UCSD-AML1 (cell line): ENCODE measurements around the gene CLDN24.
"Not testable (repeated sequence)": the region's sequence is repeated elsewhere in the genome, so short reads cannot be mapped to it uniquely, and the experiment has no call there.

Source experiments
- DNase-seq: peaks from one replicate; lab custom pipeline; 2025; ENCODE audit not compliant: unreplicated experiment; lab: John Stamatoyannopoulos, UW

Gene CLDN24

DNA sequence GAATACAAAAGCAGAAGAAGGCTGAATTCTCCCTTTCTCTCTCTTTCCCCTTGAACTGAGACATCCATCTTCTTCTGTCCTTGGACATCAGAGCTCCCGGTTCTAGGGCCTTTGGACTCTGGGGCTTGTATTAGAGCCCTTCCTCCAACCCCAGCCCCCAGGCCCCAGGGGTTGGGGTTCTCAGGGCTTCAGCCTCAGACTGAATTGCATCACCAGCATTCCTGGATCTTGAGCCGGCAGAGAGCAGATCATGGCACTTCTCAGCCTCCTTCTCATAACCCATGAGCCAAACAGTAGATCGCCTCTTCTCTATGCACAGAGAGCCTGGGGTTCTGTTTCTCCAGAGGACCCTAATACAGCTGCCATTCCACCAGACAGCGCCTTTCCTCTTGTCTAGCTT lies 25.3 kb upstream of the CLDN24 start:
- DNase-seq = no peak

DNA sequence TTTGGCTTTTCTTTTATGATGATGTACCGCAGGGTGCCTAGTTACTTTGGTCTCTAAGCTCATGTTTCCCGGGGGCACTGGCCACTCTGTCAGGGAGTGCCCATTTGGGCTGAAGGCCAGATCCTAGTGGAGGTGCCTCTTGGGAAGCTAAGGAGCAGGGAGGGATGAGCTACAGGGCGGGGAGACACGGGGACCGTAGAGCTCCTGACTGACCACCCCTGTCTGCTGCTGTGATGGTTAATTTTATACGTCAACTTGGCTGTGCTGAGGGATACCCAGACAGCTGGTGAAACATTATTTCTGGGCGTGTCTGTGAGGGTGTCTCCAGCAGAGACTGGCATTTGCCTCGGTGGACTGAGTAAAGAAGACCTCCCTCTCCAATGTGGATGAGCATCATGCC lies 24.9 kb upstream of the CLDN24 start:
- no peak for DNase-seq

DNA sequence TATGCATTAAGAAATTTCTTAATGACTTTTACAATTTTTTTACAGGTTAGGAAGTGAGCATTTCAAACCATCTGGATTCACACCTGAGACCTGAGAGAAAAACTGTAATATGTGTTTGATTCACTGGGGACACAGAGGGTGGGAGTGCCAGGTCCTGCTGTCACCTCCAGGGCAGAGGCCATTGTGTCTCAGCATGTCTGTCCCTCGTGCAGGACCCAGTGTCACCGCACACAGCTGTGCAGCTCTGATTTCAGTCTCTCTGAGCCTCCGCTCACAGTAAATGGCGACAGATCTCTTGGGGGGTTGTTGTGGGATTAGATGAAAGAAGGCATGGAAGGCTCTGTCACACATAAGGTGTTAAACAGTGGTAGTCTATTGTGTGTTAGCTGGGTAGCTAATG lies 23.0 kb upstream of the CLDN24 start:
- no peak for DNase-seq

DNA sequence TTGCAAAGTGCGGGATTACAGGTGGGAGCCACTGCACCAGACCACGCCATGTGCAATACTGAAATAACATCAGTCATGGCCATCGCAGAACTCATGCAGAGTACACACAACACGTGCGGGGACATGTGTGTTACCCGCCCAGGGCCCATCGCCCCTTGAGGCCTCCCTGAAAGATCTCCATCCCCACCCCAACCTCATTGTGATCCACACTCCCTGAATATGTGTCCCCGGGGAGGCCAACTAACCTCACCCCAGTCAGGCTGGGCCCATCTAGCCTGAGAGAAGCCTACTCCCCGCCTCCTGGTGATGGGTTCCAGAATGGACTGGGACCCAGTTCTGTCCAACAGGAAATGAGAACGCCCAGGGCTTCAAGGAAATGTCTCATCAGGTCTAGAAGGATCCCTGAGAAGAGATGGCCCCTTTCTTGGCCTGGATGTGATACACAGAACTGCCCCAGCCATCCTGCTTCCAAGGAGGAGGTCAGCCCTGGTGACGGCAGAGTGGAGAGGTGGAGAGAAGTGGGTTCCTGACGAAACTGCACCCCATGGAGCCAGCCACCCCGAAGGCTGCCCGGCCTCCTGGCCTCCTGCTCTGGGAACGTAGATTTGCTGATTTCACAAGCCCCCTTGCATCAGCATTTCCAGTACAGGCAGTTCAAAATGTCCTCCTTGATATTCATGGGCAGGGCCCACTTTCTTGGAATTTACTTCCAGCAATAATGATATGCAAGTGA lies 22.5 kb upstream of the CLDN24 start:
- DNase-seq = no peak

DNA sequence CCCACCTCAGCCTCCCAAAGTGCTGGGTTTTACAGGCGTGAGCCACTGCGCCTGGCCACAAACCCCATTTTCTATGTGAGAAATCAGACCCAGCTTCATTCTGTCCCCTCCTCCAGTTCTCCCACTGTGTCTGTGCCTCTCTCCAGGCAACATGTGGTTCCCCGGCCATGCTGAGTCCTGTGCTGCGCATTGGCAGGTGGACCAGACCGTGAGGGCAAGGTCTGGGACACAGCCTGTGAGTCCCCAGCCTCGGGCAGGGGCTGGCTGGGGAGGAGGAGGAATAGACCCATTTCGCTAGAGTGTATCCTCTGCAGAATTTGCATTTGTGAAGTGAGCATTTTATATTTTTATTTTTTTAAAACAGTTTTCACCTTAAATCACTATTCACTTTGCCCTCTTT lies 21.5 kb upstream of the CLDN24 start:
- DNase-seq = no peak

DNA sequence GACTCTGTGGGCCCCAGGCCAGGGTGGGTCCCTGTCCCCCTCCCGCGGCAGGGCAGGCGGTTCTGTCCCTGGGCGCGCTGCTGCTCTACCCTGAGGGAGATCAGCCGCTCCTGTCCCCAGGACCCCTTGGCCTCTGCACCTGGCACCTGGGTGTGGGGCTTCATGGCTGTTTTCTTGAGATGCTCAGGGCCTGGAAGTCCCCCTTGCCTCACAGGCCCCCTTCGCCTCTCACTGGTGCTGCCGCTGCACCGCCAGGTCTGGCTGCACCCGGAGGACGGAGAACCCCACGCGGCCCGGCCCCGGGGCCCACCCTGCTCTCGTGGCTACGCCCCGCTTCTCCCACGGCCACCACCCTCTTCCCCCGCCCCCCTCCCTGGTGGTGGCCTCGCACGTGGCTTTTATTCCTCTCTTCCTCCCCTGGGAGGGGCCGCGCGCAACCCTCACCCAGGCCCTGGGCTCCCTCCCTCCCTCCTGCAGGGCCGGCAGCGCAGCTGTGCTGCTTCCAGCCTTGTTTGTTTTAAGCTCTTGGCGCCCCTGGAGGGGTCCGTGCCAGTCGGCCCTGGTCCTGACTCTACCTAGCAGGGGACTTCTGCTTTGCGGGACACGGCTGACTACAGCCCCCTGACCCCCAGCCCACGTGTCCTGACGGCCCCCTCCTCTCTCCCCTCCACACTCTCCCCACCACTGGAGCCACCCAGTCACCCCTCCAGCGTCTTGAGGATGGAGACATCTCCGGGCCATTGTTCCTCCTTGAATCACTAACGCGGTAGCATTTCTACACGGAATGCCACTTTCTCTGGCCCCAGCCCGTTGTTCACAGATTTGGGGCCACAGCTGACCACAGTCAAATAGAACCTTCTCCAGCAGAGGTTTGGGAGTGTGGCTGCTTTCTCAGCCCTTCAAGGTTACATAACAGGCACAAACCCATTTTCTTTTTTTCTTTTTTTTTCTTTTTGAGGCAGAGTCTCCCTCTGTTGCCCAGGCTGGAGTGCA lies 20.6 kb upstream of the CLDN24 start:
- no peak for DNase-seq

DNA sequence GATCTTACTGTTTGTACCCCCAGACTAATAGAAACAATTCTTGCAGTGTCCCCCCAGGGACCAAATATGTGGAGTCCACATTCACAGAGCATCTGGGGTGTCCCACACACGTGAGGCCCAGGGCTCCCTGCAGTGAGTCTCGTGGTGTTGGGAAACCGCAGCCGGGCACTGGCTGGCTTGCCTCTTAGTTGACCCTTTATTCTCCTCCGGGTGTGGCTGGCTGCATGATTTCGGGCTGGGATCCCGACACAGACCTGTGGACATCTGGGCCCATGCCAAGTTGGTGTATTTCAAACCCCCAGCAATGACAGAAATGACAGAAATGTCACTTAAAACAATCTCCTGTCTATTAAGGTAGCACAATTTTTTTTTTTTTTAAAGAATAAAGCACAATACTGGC lies 15.6 kb upstream of the CLDN24 start:
- DNase-seq = no peak

DNA sequence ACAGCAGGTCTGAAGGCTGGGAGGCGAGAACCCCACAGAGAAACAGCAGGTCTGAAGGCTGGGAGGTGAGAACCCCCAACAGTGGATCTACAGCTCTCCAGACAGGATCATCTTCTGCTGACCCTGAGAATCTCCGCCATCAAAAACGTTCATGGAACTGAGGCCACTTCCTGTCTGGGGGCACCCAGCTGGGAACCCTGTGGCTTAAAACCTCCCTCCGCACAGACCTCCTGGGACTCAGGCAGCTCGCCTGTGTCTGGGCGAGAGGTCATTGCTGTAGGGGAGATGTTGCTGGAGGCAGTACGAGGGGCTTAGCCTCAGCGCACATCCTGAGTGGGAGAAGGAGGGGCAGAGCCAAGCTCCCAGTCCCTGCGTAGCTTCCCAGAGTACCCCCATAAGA lies 15.1 kb upstream of the CLDN24 start:
- DNase-seq = no peak

DNA sequence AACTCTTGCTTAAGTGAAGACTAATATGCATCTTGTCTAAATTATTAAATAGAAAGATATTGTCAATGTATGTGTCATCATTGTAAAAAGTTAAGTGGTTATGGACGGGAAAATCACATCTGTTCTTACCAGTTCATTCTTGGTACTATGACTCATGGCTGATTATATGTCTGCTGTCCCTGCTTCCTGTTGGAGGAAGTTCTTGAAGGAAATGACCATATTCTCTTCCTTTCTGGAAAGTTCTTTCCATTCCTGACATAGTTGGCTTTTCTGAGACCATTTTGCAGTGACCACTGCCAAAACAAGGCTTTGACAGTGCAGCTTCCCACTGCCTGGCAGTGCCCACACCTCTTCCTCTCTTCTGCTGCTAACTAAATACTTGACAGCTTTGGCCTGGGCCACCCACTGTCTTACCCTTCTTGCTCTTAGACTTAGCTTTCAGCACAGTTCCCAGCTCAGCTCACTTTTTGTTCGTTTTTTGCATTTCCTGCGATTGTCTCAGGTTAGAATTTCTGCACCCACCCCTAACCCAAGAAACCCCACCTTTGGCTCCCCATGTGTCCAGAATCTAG lies 13.2 kb upstream of the CLDN24 start:
- DNase-seq = peak; percentile 32

DNA sequence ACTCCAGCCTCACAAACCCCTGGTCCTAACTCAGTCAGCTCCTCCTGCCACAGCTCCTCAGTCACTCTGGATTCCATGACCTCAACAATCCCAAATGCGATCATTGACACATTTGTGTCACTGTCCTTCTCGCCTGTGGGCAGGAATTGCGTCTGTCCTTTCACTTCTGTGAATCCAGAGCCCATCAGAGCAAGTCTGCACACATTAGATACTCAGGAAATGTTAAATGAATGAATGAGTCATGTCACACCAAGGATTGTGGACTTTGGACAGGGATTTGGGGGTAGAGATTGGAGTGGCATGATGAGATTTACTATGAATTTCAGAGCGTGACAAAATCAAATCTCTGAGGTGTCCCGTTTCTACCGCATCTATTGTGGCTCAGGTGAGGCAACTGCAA lies 11.8 kb upstream of the CLDN24 start:
- no peak for DNase-seq

DNA sequence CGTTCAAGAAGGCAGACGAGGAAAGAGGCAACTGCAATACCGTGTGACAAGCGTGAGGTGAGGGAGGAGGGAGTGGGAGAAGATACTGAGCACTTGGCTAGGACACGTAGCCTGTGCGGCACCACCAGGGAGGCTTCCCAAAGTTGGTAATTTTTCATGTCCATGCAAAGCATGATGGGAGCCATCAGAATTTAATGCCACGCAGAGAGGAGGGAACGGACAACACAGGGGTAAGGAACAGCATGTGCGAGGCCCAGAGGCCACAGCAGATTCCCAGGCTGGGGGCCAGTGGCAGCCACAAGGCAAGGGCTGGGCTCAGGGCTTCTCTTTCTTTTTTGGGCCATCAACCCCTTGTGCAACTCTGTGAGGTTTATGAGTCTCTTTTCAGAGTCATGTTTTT lies 11.0 kb upstream of the CLDN24 start:
- no peak for DNase-seq

DNA sequence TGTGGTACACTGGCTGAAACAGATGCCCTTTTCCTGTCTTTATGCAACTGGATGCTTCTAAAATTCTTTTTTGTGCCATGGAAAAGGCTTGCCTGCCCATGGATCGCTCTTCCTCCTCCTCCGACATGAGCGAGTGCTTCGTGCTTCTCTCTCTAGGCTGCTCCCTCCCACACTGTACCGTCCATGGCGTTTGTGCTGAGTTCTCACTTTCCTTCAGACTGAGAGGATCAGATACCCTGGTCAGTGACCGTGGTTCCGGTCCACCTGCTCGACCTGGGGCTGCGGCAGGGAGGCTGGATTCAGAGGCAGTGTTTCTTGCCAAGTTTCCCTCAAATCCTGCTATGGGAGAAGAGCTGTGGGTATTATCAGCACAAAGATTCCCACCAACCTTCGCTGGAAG lies 10.2 kb upstream of the CLDN24 start:
- no peak for DNase-seq

DNA sequence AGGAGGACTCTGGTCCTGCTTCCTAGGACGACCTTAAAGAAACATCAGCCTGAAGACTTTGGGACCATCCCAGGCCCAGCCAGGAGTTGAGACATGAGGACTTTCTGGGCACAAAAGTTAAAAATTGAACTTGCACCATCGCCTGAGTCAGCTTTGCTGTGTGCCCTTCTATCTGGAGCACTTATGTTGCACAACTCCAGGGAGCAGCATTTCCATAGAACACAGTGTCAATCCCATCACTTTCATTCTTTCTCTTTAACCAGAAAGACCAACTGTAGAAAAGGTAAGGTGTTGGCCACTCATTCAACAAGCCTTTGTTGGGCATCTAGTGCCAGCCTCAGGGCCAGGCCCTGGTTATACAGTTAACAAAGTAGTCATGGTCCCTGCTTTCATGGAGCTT lies 8.6 kb upstream of the CLDN24 start:
- no peak for DNase-seq

DNA sequence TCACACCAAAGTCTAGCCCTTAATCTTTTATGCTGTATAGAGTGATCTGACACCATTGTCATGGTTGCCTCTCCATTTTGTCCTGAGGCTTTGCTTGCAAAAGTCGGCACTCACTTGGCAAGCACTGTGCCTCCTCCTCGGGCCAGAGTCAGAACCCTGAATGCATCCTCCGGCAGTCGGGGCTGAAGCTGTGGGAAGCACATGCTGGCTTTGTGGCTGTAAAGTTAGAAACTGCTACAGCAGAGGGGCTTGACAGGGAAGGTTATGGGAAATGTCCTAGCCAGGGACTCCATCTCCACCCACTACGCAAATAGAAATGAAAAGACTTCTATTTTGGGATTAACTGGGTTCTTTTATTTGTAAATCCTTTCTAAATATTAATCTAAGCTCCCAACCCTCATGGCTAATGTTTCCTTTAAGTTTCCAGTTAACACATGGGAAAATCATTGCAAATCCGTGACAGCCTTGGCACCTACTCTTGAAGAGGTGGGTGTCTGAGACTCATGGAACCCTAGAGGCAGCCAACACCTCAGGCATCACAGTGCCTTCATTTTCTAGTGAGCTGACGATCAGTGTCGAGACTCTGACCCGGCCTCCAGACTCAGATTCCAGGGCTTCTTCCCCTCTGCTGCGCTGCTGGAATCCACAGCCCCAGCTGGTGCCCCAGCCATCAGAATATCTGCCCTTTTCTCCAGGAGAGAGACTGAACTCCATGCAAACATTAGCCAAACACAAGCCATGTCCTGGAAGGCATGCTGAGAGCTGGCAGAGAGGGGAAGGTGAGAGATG lies 7.9 kb upstream of the CLDN24 start:
- no peak for DNase-seq

DNA sequence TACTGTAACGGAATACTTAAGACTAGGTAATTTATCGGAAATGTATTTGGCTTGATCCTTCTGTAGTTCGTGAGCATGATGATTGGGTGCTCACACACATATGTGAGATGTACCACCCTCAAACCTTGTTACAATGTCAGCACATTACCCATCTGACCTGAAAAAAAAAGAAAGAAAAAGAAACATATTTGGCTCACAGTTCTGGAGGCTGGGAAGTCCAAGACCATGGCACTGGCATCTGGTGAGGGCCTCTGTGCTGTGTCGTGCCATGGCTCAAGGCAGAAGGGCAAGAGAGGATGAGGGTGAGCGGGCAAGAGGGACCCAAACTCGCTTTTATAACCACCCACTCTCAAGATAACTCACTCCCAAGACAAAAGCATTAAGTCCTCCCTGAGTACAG lies 7.0 kb upstream of the CLDN24 start:
- DNase-seq = no peak

DNA sequence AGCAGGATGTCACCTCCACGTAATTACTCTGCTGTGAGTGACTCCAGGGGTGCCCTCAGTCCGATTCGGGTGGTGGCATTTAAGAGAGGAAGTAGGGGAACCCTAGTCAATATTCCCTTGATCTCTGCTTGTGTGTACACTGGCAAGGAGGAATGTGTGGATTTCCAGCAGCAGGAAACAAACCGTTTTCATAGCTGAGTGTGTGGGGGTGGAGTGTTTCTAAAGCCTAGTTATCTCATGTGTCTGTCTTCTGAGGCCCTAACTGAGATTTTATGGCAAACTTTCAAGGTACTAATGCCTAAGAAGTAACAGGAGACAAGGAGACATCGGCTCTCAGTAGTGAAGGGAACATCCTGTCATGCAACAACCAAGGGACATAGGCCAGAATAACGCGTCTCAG lies 6.6 kb upstream of the CLDN24 start:
- no peak for DNase-seq

DNA sequence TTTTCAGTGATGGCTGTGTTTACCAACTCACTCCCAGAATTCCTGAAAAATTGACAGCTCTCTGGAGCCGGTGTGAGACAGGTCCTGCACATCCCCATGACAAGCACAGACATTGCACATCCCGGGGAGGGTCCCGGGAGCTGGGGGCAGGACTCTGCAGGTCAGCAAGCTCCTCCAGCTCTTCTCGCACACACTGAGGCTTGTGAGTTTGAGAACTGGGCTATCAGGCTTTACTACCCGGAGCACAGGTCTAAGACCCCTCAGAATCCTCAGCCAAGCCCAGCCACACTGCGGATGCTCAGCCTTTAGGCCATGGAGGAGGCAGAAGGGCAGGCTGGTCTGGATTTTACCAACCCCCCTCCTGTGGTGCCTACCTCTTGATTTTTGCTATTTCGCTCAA lies 5.6 kb upstream of the CLDN24 start:
- DNase-seq = no peak

DNA sequence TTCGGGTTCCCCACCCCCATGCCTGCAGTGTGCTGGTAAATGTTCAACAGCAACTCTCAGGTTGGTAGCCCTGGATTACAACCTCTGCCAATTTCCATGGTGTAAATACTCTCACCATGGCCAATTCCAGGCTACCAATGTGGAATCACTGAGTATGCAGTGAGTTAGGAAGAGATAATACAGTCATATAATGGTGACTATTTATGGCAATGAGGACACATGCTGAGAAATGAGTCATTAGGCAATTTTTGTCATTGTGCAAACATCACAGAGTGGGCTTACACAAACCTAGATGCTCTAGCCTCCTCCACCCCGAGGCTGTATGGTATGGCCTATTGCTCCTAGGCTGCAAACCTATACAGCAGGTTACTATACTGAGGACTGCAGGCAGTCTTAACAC lies 4.6 kb upstream of the CLDN24 start:
- DNase-seq = no peak

DNA sequence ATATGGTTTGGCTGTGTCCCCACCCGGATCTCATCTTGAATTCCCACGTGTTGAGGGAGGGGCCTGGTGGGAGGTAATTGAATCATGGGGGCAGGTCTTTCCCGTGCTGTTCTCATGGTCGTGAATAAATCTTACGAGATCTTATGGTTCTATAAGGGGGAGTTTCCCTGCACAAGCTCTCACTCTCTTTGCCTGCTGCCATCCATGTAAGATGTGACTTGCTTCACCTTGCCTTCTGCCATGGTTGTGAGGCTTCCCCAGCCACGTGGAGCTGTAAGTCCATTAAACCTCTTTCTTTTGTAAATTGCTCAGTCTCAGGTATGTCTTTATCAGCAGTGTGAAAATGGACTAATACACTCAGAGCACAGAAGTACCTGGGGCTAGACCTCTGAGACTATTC lies 4.2 kb upstream of the CLDN24 start:
- DNase-seq = not testable (repeated sequence)

DNA sequence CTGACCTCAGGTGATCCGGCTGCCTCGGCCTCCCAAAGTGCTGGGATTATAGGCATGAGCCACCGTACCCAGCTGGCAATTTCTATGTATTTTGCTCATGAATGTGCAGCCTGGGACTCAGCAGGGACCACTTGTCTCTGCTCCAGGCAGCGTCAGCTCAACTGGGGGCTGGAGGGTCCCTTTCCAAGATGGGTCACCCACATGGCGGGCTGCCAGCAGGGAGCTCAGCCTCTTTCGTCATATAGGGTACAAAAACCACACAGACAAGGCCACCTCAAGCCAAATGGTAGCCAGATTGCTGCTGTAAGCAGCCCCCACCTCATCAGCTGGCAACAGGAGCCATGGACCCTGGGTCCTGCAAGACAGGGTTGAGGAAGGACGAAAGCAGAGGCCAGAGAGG lies 2.4 kb upstream of the CLDN24 start:
- no peak for DNase-seq

DNA sequence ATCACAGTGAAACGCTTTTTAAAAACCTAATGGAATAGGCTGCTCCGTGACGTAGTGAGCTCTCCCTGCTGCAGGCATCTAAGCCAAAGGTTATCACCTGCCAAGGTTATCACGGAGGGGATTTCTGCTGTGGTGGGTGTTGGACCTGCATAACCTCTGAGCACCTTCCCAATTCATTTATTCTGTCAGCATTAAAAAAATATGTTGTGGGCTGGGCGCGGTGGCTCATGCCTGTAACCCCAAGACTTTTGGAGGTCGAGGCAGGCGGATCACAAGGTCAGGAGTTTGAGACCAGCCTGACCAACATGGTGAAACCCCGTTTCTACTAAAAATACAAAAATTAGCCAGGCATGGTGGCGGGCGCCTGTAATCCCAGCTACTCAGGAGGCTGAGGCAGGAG lies 1.8 kb upstream of the CLDN24 start:
- not testable (repeated sequence) for DNase-seq
